T-helper 2 cell treated with Interferon-gamma antibody and Interleukin-4, amounts not matched to agents 100 ng/mL and 5 ng/mL, for 36 hours (primary cell): Measurements from ENCODE around the gene TBC1D30. TPM values are rescaled to one million over a fixed set of nuclear protein-coding genes. Genes with fewer than 3 reads are reported as not detected.
"Not testable (repeated sequence)": the region's sequence is repeated elsewhere in the genome, so short reads cannot be mapped to it uniquely, and the experiment has no call there.

Experiments
- intact Hi-C: fragments of 100-400 bp; cut with micrococcal nuclease; formaldehyde crosslinking; loops from one replicate; pipeline ENCODE4 v1.15.1; 2023
- total RNA-seq: library from RNA; stranded (reverse); gene quantifications from 2 replicates; pipeline ENCODE4 v1.2.3, GENCODE V29; 2022

The TBC1D30 gene
- total RNA-seq, 1 donor from 2014 or later, result 0.11 TPM

GRCh38 chr12:64848409-64848808 lies 24.0 kb downstream of the TBC1D30 start:
- intact Hi-C loops, result not testable (repeated sequence)

- intact Hi-C loops, result no loop called here
Observed at GRCh38 chr12:64858882-64859605, 34.6 kb downstream of the TBC1D30 start.

GRCh38 chr12:64860446-64860998 lies 36.1 kb downstream of the TBC1D30 start:
- intact Hi-C loops, result no loop called here

- intact Hi-C loops, result no loop called here
Observed at GRCh38 chr12:64864319-64864718, 39.9 kb downstream of the TBC1D30 start.

- intact Hi-C loops, result no loop called here
Observed at GRCh38 chr12:64875186-64875585, 50.7 kb downstream of the TBC1D30 start.

GRCh38 chr12:64876388-64877071 lies 52.1 kb downstream of the TBC1D30 start:
- intact Hi-C loops, result no loop called here

- intact Hi-C loops, result no loop called here
Observed at GRCh38 chr12:64877363-64878004, 53.0 kb downstream of the TBC1D30 start.

GRCh38 chr12:64882687-64883086 lies 58.2 kb downstream of the TBC1D30 start:
- intact Hi-C loops, result no loop called here

- intact Hi-C loops, result no loop called here
Observed at GRCh38 chr12:64883264-64884163, 59.1 kb downstream of the TBC1D30 start.

GRCh38 chr12:64884164-64884542 lies 59.7 kb downstream of the TBC1D30 start:
- intact Hi-C loops, result no loop called here

GRCh38 chr12:64884728-64885127 lies 60.3 kb downstream of the TBC1D30 start:
- intact Hi-C loops, result no loop called here

GRCh38 chr12:64889434-64890216 lies 65.2 kb downstream of the TBC1D30 start:
- intact Hi-C loops, result loop anchor here (5.0 to 10.0 kb wide), 3 partner anchors 218 to 1218 kb away; no protein-coding TSS in a partner anchor

GRCh38 chr12:64890873-64891468 lies 66.5 kb downstream of the TBC1D30 start:
- intact Hi-C loops, result loop anchor here (1.0 to 10.0 kb wide), 6 partner anchors 216 to 1216 kb away; no protein-coding TSS in a partner anchor

- intact Hi-C loops, result loop anchor here (1.0 to 10.0 kb wide), 6 partner anchors 216 to 1216 kb away; no protein-coding TSS in a partner anchor
Observed at GRCh38 chr12:64891629-64892028, 67.2 kb downstream of the TBC1D30 start.

- intact Hi-C loops, result loop anchor here (5.0 to 10.0 kb wide), 3 partner anchors 215 to 1215 kb away; no protein-coding TSS in a partner anchor
Observed at GRCh38 chr12:64892561-64892960, 68.1 kb downstream of the TBC1D30 start.

GRCh38 chr12:64893961-64894360 lies 69.5 kb downstream of the TBC1D30 start:
- intact Hi-C loops, result loop anchor here (5.0 to 10.0 kb wide), 3 partner anchors 213 to 1213 kb away; no protein-coding TSS in a partner anchor

GRCh38 chr12:64894827-64895475 lies 70.5 kb downstream of the TBC1D30 start:
- intact Hi-C loops, result loop anchor here (5.0 to 10.0 kb wide), 3 partner anchors 212 to 1212 kb away; no protein-coding TSS in a partner anchor

GRCh38 chr12:64895526-64895925 lies 71.1 kb downstream of the TBC1D30 start:
- intact Hi-C loops, result loop anchor here (10.0 kb wide), 1 partner anchor 1189 kb away; no protein-coding TSS in a partner anchor

- intact Hi-C loops, result no loop called here
Observed at GRCh38 chr12:64900540-64900939, 76.1 kb downstream of the TBC1D30 start.
